NCI-H82 (cell line): ENCODE results near the gene HIVEP3.
A peak's percentile ranks its signal among the peaks of the same experiment; 100 is the strongest.

ENCODE experiments used
- DNase-seq: peaks from one replicate; lab custom pipeline; 2025; lab: John Stamatoyannopoulos, UW

The HIVEP3 gene

DNA sequence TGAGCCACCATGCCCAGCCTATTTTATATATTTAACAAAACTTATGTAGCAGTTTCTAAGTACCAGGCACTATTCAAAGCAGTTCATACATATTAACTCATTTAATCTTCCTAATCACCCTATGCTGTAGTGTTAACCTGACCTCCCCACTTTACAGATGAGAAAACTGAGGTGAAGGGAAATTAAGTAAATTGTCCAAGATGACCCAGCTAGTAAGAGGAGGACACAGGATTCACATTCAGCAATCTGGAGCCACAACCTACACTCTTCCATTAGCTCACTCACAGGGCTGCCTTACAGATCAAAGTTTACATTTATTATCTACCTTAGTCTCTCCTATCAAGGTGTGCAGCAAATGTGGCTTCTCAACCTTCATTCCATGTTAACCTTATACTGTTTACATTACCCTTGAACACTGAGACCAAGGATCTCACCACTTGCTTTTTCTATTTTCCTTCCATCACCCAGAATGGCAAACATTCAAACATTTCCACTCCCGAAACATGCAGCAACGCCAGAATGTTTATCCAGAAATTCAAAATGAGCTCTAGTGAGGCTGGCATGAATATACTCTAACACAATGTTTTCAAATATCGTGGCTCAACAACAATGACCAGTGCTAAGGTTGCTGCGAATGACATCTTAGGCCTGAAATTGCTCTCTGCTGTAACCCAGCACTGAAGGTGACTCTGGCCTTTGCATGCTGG, 24.5 kb downstream of the HIVEP3 start:
- DNase-seq = no peak

DNA sequence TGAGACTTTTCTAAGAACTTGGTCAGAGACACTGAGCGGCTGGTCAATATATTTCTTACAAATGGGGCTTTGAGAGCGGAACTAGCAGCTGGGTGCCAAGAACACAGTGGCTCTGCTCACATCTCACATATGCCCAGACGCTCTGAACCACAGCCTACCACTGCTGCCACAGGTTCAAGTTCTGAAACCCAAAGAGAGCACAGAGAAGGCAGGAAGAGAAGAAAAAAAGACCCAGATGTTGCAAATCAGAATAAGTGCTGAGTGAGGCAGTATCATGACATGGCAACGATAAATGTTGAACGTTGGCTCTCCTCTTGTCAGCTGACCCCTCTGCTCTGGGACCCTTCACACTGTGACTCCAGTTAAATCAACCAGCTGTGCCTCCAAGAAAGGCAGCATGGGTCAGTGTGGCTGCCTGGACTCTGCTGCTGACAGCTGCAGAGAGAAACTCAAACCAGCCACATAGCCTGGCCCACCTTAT, 26.4 kb downstream of the HIVEP3 start:
- no peak for DNase-seq

DNA sequence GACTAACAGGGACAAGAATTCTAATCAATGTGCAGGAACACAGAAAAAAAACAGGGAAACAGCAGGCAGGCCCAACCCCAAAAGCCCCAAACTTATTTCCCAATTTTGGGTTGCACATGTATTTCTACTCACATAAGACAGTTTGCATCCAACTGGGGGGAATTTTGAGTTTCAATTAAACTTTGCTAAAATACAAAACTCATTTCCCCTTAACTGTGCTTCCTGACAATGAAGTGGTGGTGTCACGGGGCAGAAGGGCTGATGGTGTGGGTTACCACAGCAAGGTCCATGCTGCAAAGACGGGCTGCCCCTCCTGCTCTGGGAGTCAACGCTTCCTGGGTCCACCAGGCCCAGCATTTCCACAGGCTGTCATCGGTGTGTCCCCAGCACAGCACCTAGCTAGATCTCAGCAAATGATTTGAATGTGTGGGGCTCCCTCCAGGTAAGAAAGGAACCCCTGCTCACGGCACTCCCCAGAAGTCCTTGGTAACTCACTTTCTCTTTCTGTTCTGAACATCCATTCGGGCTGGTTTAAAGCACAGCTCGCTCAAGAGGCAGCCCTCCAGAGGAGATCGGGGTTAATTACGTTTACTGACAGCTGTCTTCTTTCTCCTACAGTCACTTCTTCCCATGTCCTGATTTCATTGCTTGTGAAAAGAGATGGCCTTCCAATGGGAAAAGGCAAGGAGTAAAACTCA, 27.4 kb downstream of the HIVEP3 start:
- peak; percentile 46 for DNase-seq

DNA sequence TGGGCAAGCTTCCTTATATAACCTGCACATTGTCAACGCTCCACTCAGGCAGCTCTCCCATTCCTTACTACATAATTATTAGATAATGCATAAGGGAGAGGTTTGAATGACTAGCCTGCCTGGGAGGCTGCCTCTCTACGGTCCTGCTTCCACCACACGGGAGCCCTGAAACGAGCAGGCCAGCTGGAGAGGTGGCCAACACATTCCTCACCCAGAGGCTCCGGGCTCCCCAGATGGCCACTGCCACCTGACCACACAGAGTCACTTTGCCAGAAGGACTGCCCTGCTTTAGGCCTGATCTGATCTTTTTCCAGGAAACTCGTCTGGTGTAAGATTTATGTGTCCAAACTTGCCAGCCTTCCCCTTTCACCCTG, 27.9 kb downstream of the HIVEP3 start:
- DNase-seq = no peak

DNA sequence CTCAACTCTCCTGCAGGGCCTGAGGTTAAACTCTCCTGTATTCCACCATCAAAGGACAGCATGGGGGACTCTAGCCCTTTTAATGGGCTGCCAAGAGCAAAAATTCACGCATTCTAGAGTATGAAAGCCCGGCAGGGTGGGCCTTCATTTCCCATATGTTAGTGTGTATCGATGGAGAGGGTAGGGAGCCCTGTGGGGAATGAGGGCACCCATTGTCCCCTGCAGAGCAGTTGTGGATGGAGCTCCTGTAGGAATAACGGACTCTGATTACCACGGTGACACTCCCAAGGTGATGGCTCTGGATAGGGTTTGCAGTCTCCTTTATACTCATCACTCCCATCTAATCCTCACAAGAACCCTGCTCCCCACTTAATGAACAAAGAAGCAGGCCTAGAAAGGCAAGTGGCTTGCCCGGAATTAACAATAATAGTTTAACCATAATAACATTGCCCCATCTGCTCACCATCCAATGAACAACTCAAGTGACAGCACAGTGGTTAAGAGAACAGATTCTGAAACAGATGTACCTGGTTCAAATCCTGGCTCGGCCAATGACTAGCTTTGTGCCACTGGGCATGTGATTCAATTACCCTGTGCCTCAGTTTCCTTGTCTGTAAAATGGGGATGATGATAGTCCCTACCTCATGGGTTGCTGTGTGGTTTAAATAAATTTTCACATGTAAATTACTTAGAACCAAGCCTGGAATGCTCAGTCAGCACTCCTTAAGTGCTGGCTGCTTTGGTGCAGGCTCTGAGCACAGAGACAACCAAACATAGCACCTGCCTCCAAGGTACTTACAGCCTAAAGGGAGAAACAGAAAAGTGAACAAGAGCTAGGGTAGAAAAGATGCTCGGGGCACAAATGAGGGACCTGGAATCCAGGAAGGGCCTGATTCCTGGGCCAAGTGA, 29.0 kb downstream of the HIVEP3 start:
- peak; percentile 42 for DNase-seq

DNA sequence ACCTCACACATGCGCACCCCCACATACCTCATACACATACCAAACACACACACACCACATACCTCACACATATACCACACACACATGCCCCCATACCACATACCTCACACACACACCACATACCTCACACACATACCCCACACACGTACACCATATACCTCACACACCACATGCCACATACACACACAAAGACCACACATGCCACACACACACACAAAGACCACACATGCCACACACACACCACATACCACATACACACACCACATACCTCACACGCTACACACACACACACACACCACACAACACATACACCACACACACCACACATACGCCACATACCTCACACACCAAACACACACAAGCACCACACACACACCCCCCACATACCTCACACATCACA, 30.0 kb downstream of the HIVEP3 start:
- DNase-seq = no peak

DNA sequence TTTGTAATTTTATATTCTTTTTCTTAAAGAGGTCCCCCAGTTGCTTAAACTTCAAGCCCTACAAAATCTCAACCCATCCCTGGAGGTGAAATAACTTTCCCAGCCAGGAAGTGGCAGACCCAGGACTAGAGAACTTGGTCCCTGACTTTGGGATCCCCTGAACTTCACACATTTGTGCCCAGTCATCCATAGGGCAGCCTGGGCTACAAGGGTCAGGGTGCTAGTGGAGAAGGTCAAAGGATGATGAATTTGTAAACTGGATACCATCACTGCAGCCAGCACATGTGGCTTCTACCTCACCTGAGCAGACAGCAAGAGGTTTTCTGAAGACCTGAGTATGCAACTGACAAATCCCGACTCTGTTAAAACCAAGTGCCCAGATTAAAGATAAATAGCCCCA, 31.4 kb downstream of the HIVEP3 start:
- no peak for DNase-seq

DNA sequence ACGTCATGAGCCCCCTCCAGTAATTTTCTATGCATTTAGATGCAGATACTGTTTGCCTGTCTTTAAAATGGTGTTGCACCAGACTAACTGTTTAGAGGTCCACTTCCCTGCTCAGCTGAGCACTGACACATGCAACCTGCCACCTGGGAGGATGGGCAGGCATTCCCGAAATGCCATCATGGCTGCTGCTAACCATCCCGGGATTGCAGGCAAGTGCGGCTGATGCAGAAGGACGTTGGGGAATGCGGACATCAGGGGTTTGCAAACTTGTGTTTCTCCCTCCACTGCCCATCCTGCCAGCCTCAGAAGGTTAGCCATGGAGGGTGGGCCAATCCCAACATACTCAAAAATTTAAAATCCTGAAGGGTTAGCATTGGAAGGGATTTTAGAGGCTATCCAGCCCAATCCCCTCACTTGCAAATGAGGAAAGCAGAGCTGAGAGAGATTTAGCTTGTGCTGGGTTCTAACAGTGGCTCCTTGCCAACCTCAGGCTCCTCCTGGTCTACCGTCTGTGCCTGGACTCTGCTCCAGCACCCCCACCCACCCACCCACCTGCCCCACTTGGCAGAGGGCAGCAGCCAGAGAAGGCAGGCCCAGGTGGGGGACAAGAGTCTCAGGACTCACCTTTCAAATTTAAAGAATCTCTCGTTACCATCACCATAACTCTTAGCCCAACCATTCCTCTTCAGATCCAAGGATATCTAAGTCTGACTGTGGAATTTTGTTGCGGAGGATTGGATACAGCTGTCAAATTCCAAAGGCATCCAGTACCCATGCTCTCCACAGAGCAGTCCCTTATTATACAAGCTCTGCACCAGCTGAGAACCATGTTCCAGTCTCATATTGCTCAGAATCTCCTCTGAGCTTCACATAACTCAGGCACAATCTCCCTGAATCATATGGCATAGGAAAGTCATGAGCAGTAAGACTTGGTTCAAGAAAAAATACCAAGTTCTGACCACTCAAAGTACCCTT, 34.2 kb downstream of the HIVEP3 start:
- no peak for DNase-seq

DNA sequence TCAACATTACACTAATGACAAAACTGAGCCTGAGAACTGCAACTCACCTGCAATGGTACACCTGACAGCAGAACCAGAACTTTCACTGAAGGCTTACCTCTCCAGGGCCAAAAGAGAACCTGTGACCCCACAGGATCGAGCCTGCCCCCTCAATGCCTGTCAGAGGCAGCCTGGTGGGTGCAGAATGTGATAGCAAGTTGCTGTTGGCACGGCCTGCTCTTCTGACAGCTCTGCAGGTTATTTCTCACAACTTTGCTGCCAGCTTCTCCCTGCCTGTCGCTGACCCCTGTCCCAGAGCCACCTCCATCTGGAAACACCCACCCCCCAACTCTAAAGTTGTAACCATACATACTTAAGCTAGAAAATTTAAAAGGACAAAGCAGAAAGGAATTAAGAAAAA, 35.2 kb downstream of the HIVEP3 start:
- DNase-seq = no peak

DNA sequence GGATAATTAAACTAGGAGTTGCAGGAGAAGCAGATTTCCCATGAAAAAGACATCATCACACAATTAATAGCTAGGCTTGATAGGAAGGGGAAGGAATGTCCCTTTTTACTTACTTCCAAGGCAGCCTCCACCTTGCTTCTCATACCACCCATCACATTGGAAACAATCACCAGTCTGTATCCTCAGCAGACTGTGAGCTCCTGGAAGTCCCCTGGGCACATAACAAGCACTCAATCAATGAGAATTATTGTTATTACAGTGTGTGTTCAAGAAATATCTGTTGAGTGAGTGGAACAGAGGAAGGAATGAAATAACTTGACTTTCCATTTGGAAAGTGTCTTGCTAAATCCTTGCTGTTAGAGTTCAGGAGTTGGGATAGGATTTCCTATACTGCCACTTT, 36.2 kb downstream of the HIVEP3 start:
- DNase-seq = no peak

DNA sequence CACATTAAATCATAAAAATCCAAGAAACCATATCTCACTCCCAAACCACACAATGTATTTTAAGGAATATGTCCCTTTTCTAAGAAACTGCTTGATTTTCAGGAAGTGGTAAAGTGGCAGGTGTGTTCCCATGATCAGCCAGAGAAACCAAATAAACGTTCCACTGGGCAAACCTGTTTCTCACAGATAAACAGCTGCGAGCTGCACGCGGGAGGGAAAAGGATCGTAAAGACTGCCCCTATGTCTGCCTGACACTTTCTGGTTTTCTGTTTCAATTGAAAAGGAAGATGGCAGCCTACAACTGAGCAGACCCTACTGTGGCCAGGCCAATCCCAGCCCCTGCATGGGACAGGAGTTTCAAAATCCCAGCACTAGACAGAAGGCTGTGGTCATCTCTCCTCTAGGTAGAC, 36.6 kb downstream of the HIVEP3 start:
- DNase-seq = no peak

DNA sequence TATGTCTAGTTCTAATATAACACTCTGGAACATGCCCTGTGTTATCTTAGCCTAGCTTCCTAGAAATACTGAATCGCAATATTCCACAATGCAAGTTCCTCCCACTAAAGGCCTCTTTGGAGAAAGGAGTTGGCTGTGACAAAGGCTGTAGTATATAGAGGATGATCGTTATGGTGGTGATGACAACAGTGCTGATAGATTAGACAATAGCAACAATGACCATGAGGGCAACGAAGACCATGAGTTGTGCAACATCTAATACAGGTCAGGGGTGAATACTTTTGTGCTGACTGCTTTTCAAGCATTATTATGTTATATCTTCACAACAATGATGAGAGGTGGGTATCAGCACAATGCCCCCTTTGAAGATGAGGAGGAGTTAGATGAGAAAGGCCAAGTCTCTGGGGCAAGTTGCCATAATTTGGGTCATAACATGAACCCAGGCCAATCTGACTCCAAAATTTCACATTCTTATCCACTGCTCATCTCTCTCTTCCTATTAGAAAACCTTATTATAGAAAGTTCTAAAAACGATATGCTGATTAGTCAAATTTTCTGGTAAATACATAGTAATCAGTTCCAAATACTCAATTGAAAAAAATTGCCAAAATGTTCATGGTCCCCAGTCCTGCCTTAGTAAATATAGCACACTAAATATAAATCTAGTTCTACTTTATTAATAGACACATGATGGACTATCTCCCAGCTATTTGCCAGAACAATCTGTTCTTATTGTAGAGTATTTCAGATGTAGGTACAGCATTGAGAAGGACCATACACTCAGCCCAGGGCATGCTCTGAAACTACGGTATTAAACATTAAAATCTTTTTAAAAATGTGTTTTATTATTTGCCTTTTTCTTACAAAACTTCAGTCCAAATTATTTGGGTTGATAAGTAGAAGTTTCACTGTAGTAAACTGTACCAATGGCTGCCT, 37.5 kb downstream of the HIVEP3 start:
- no peak for DNase-seq

DNA sequence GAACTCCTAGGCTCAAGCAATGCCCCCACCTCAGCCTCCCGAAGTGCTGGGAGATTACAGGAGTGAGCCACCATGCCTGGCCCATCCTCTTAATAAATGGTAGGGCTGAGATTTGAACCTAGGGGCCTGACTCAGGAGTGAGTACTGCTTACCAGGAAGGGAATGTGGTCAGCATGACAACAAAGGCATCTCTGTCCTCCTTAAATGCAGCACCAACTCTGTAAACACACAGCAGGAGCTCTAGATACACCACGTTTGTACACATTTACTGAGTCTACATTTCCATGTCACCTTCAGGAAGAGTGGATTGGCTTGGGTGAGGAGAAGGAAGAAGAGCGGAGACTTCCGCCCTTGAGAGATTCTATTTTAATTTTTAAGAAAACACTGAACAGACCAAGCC, 38.5 kb downstream of the HIVEP3 start:
- no peak for DNase-seq

DNA sequence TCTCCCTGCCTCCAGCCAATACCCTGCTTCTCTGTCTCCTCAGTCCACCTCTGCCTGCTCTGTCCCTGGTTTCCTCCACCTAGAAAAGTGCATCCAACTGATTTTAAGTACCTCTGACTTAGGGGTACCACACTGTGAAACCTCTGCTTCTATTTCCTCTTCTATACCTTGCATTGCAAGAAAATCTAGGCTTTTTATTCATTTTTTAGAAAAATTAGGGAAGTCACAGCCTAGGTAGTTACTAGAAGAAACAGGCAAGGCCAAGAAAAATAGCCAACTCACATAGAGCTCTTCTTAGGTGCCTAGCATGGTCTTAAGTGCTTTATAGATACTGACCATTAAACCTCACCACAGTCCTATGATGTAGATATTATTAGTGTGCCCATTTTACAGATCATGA, 39.1 kb downstream of the HIVEP3 start:
- DNase-seq = no peak

DNA sequence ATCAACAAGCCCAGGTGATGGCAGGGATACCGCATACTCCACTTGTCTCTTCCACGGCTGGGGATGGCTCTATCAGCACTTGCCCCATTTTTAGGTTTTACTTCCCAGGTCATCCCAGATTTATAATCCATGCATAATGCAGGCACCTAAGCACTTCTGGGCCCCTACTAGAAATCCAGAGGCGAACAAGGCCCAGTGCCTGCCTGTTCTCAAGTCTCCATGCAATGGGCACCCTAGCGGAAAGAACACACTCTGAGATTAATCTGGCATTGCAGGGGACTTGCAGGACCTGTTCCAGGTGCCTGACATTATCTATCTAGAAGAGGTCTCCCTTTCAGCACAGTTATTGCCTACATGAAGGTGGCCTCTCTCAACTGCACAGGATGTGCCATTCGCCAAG, 39.8 kb downstream of the HIVEP3 start:
- no peak for DNase-seq

DNA sequence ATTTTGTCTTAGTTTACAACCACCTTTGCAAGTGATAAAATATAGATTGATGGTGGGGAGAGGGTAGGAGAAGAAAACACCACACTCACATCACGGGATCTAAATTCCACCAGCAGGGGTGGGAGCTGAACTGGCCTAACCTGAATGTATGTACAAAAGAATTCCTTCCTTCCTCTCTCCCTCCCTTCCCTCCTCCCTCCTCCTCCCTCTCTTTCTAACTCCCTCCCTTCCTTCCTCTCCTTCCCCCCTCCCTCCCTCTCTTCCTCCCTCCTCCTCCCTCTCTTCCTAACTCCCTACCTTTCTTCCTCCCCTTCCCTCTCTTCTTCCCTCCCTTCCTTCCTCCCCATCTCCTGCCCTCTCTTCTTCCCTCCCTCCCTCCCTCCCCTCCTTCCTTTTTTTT, 40.2 kb downstream of the HIVEP3 start:
- DNase-seq = no peak

DNA sequence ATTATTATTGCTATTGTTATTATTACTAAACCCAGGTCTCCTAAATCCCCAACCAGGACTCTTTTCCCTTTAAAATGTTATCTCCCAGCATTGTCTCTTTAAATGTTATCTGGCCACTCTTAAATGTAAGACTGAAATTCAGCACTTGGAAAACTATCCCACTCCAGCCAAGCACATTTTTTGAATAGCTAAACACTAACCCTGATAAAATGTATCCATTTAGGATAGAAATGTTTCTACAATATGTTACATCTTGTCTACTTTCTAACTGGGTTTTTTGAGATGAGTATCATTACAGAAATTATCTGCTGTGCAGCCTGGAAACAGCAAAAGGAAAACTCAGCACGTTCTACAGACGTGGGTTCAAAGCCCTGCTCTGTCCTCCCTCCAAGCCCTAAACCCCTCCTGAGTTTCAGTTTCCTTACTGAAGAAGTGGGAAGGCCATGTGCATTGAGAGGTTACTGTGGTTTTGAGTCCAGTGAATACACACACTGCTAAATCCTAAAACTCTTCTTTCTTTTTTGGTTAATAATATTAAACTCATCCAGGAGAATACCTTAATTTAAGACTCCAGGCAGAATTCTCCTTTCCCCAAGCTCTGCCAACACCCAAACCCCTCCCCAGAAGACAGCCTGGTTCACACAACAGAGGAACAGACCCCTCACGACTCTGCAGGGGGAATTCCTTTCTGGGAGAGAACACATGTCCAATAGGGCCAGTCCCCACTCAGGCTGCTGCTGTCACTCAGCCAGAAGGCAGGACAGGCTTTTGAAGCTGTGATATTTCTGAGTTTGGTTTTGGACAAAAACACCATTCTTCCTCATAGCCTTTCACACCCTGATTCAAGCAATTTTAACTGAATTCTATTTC, 41.9 kb downstream of the HIVEP3 start:
- peak; percentile 13 for DNase-seq

DNA sequence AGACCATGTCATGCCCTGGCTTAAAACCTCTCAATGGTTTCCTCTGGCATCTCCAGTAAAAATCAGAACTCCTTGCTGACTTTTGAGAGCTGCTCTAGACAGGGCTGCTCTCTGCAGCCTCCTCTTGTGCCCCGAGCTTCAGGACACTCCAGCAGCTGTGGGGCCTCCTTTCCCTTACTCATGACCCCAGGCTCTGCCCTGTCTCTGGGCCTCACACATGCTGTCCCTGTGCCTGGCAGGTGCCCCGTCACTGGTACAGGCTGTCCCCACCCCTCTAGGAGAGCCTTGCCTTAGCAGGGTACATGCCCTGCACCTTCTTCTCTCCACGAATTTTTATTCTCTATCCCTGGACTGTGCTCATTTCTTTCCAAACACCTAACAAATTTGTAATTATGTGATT, 43.2 kb downstream of the HIVEP3 start:
- DNase-seq = no peak

DNA sequence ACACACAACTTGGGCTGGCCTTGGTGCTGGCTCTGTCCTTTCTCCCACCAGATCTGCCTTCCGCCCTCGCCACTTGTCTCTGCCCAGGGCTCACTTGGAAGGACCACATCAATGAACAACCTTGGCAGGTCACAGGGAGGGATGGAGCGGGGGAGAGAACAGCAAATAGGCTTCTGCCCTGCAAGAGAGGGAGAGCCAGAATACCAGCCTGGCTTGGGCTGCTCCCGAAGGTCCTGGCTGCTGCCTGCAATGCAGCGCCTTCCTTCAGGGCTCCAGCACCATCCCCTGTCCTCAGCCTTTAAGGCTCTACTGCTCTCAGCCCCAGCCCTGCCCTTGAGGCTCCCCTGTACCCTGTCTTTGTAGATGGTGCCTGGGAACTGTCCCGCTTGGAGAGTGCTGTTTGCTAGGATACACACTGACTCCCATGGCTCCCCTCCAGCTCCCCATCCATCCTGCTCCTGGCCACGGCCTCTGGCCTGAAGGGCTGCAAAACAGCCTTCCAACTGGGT, 43.8 kb downstream of the HIVEP3 start:
- DNase-seq = no peak
